ENCODE data around the gene FNTB.

DNA sequence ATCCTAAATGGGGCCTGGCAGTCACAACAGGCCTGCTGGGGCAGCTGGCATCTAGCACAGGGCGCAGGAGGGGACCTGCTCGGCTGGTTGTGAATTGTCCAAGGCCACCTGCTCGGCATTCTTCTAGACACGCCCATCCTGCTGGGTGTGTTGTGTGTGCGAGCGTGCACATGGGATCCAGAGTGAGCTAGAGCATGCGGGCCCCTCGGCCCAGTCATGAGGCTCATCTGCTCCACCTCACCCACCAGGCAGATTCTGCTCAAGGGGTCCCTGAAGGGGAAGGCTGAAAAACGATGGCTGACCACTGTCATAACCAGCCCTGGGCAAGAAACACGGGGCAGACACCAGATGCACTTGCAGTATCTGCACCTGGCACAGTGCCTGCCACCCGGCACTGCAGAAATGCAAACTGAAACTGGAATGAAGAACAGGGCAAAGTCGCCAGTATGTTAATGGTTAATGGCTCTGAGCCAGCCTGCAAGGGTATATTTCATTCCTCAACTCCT lies 83.8 kb downstream of the FNTB start:
- TF ChIP-seq CTCF (IDR thresholded peaks at IDR 0.05; ENCODE audit: low read depth, low read length, poor library complexity, severe bottlenecking) (no peak), EZH2phosphoT487 (IDR thresholded peaks at IDR 0.05; ENCODE audit: borderline replicate concordance, low read length) (no peak)
